Duodenal mucosa (tissue), 2 donors: ENCODE results near the gene RHBG.
A peak's percentile ranks its signal among the peaks of the same experiment; 100 is the strongest.

ENCODE experiments used
- H3K27ac ChIP-seq: one replicate; pipeline ENCODE4 v1.7.0; 2013; ENCODE audit warnings: low read depth, low read length
- H3K27me3 ChIP-seq, 2 donors: one replicate each; pipeline ENCODE4 v1.7.0; 2013; ENCODE audit warnings: low read length in 2 of 2, control low read depth in 1 of 2; ENCODE audit not compliant: insufficient read depth in 2 of 2, control insufficient read depth in 1 of 2
- H3K36me3 ChIP-seq, 2 donors: one replicate each; pipeline ENCODE4 v1.7.0; 2013; ENCODE audit warnings: low read length in 2 of 2, control low read depth in 1 of 2; ENCODE audit not compliant: insufficient read depth in 2 of 2, control insufficient read depth in 1 of 2
- H3K4me1 ChIP-seq, 2 donors: one replicate each; pipeline ENCODE4 v1.7.0; 2013; ENCODE audit warnings: low read length in 2 of 2, control low read depth in 1 of 2; ENCODE audit not compliant: insufficient read depth in 2 of 2, control insufficient read depth in 1 of 2
- H3K4me3 ChIP-seq, 2 donors: one replicate each; pipeline ENCODE4 v1.7.0; 2013; ENCODE audit warnings: low read length in 2 of 2, low read depth in 1 of 2
- H3K9ac ChIP-seq, 2 donors: one replicate each; pipeline ENCODE4 v1.7.0; 2013; ENCODE audit warnings: low read length in 2 of 2, low read depth in 1 of 2
- H3K9me3 ChIP-seq, 2 donors: one replicate each; pipeline ENCODE4 v1.7.0; 2013; ENCODE audit warnings: low read length in 2 of 2, control low read depth in 1 of 2; ENCODE audit not compliant: control insufficient read depth in 1 of 2

The RHBG gene

DNA sequence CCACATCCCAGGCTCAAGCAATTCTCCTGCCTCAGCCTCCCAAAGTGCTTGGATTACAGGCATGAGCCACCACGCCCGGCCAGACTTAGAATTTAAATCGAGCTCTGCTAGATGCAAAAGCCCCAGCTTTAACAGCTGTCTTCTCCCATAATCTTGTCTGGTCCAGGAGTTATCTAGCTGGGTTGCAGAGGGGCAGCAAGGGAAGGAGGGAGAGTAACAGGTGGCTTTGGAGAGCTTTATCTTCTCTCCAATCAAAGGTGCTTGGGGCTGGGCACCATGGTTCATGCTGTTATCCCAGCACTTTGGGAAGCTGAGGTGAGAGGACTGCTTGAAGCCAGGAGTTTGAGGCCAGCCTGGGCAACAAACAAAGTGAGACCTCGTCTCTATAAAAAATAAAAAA, 3.9 kb downstream of the RHBG start:
- Histone ChIP-seq H3K9me3 (no peaks in the 10 kb centered on the region), H3K4me3 (no peak overlapping the region), H3K9ac (no peak overlapping the region), H3K4me1 (peaks cover 0 to 11% of the 10 kb centered on the region in 2 donors), H3K27me3 (peaks cover 6% of the 10 kb centered on the region in 2 donors), H3K27ac (no peak overlapping the region), H3K36me3 (no peaks in the 10 kb centered on the region)

DNA sequence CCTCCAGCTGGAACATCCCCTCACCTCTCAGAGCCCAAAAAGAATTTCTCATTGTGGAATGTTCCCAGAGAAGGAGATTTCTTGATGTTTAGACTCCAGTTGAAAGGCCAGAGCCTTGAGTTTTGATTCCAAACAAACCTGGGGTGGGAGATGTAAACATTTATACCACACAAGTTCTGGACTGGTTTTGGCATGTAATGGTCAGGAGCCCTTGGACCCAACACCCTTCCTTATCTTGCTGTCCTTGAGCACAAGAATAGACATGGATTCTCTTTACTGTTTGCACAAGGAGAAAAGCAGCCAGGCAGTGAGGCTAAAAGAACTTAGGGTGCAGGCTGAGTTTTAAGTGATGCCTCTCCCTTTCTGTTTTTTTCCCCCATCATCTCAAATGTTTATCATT, 4.5 kb downstream of the RHBG start:
- H3K27me3 ChIP-seq, result peaks cover 6% of the 10 kb centered on the region in 2 donors

DNA sequence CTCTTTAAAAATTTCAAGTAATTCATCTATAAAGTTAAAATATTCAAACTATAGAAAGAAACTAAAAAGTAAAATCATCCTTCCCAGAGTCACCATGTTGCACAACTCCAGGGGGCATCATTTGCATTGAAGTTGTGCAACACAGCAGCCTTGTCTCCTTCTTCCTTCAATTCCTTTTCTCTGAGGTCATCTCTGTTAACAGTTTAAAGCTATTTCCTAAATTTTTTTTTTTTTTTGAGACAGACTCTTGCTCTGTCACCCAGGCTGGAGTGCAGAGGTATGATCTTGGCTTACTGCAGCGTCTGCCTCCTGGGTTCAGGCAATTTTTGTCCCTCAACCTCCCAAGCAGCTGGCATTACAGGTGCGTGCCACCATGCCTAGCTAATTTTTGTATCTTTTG, 7.1 kb downstream of the RHBG start:
- no peaks in the 10 kb centered on the region for H3K36me3 ChIP-seq

More for the DNA sequence above, 4.5 kb downstream of the RHBG start:
- Histone ChIP-seq H3K4me3 (no peak overlapping the region), H3K36me3 (no peaks in the 10 kb centered on the region), H3K9me3 (no peaks in the 10 kb centered on the region), H3K9ac (no peak overlapping the region), H3K4me1 (peaks cover 0 to 12% of the 10 kb centered on the region in 2 donors), H3K27ac (no peak overlapping the region)

DNA sequence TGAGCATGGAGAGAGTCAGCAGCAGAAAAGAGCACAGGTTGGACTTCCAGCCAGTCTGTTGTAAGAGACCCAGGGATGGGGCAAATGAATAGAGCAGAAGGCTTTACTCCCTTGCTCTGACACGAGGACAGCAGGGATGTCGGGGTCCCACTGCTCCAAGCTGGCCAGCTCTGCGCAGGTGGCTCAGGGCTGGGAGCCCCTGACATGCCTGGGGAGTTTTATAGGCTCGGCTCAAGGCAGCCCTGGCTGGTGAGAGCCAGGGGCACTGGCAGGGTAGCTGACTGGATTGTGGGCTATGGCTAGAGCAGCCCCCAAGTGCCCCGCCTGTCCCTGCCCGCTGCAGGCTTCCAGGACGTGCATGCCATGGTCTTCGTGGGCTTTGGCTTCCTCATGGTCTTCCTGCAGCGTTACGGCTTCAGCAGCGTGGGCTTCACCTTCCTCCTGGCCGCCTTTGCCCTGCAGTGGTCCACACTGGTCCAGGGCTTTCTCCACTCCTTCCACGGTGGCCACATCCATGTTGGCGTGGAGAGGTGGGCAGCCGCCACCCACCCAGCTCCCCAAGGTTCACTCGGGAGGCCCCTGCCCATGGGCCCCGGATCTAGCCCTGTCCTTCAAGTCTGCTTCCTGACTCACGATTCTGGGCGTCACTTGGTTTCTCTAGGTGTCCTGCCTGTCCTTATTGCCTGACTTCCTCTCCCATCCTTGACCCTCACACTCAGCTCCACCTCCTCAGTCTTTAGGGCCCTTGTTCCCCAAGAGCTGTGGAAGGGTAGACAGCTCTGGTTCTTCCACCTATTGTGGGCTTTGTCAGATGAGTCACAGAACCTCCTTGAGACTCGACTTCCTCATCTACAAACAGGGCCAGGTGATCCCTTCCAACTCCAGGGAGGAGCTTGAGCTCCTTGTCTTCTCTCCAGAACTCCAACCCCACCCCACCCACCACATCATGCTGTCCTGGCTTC, 8.2 kb downstream of the RHBG start:
- Histone ChIP-seq H3K4me1 (peaks cover 5 to 9% of the 10 kb centered on the region in 2 donors), H3K27ac (no peak overlapping the region), H3K9me3 (no peaks in the 10 kb centered on the region), H3K27me3 (no peaks in the 10 kb centered on the region), H3K9ac (no peak overlapping the region), H3K36me3 (no peaks in the 10 kb centered on the region), H3K4me3 (no peak overlapping the region)

More for the DNA sequence above, 7.1 kb downstream of the RHBG start:
- Histone ChIP-seq H3K4me1 (peaks cover 5 to 14% of the 10 kb centered on the region in 2 donors), H3K9ac (no peak overlapping the region), H3K27ac (no peak overlapping the region), H3K9me3 (no peaks in the 10 kb centered on the region), H3K4me3 (no peak overlapping the region), H3K27me3 (no peaks in the 10 kb centered on the region)

DNA sequence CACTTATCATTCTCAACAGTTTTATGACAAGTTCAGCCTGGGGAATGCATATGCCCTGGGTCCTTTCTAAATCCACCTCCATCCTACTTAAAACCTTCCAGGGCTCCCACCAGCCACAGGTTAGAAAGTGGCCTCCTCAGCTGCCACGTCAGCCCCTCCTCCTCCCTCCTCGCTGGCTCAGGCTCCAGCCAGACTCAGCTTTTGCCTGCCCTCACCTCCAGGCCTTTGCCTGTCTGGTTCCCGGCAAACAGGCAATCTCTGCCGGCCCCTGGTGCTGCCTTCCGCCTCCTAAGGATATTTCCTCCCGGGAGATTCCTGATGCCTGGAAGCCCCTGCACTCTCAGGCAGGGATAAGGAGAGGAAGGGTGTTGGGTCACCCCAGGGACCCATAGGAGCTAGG, 9.5 kb downstream of the RHBG start:
- Histone ChIP-seq H3K4me1 (peaks cover 5 to 9% of the 10 kb centered on the region in 2 donors), H3K27ac (no peak overlapping the region)

DNA sequence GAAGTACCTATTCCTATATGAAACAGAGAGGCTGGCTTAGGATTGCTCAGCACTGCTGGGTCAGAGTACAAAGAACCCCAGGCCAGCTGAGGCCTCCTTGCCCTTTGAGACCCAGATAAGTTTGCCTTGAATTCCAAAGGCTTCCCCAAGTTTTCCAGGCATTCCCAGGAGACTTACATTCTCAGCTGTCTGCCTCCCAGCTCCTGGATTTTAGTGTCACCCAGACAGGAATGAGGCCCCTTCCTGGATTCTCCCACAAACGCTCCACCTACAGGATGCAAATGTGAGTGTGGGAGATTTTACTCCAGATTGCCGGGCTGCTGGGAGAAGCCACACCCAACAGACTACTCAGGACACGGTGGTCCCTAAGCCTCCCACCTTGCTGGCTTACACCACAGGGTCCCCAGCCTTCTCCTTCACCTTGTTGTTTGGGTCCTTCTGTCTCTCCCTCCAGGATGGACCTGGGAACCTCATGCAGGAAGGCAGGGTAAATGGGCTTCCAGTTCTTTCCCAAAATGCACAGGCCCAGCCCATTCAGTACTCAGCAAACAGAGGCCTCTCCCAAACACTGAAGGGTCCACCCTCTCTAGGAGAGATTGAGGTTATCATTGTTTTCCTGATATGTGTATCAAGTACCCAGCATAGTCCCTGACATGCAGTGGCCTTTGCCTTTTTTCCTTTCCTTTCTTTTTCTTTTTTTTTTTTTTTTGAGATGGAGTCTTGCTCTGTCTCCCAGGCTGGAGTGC, 10.6 kb downstream of the RHBG start:
- Histone ChIP-seq H3K27ac (no peak overlapping the region), H3K4me3 (peak overlapping the region in 1 of 2 donors; percentile 43), H3K36me3 (no peaks in the 10 kb centered on the region), H3K9ac (no peak overlapping the region), H3K9me3 (no peaks in the 10 kb centered on the region), H3K27me3 (no peaks in the 10 kb centered on the region), H3K4me1 (peaks cover 5 to 9% of the 10 kb centered on the region in 2 donors)

More for the DNA sequence above, 9.5 kb downstream of the RHBG start:
- H3K36me3 ChIP-seq, result no peaks in the 10 kb centered on the region
- H3K27me3 ChIP-seq, result no peaks in the 10 kb centered on the region
- H3K9ac ChIP-seq, result no peak overlapping the region
- H3K9me3 ChIP-seq, result no peaks in the 10 kb centered on the region
- no peak overlapping the region for H3K4me3 ChIP-seq

DNA sequence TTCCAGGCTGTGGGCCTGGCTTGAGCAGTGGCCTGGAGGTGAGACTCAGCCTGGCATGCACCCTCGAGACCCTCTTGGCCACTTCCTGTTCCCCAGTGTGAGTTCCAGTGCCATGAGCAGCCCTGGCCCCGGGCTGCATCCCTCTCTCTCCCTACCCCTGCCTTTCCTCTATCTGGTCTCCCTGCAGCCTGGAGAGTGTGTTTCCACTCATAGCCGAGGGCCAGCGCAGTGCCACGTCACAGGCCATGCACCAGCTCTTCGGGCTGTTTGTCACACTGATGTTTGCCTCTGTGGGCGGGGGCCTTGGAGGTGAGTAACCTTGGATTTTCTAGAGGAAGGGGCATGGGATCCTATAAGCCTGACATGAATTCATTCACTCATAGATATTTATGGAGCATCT, 13.6 kb downstream of the RHBG start:
- Histone ChIP-seq H3K9ac (no peak overlapping the region), H3K27me3 (peaks cover 7 to 10% of the 10 kb centered on the region in 2 donors)

DNA sequence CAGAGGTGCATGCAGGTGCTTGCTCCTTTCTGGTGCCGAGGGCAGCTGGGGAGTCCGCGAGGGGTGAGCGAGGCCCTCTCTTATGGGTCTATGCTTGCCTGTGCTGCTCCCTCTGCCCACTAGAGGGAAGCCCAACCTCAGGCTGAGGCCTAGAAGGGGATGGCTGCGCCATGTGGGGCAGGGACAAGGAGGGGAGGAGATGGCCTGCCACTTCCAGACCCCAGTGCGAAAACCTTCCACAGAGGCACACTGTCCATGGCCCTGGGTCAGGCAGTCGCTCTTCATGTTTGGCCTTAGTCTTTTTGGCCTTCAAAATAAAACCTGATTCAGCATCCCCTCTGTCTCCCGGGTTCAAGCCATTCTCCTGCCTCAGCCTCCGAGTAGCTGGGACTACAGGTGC, 14.0 kb downstream of the RHBG start:
- Histone ChIP-seq H3K9ac (no peak overlapping the region), H3K9me3 (no peaks in the 10 kb centered on the region), H3K4me1 (peaks cover 5 to 9% of the 10 kb centered on the region in 2 donors), H3K36me3 (no peaks in the 10 kb centered on the region), H3K27ac (no peak overlapping the region), H3K4me3 (no peak overlapping the region), H3K27me3 (peaks cover 12 to 15% of the 10 kb centered on the region in 2 donors)

More for the DNA sequence above, 13.6 kb downstream of the RHBG start:
- Histone ChIP-seq H3K36me3 (no peaks in the 10 kb centered on the region), H3K9me3 (no peaks in the 10 kb centered on the region), H3K4me1 (peaks cover 5 to 9% of the 10 kb centered on the region in 2 donors), H3K27ac (no peak overlapping the region), H3K4me3 (no peak overlapping the region)

DNA sequence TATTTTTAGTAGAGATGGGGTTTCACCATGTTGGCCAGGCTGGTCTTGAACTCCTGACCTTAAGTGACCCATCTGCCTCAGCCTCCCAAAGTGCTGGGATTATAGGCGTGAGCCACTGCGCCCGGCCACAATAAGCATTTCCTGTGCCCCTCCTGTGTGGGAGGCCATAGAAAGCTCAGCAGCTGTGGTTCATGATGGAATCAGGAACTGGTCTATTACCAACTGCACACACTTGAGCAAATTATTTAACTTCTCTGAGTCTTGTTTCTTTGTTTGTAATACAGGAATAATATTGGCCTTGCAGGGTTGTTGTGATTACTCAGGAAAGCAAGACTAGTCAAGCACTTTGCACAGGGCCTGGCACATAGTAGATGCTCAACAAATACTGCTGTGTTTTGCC, 15.0 kb downstream of the RHBG start:
- Histone ChIP-seq H3K36me3 (no peaks in the 10 kb centered on the region), H3K27me3 (peaks cover 17 to 22% of the 10 kb centered on the region in 2 donors), H3K4me1 (peaks cover 5% of the 10 kb centered on the region in 2 donors), H3K9me3 (no peaks in the 10 kb centered on the region), H3K9ac (no peak overlapping the region), H3K4me3 (no peak overlapping the region), H3K27ac (no peak overlapping the region)

DNA sequence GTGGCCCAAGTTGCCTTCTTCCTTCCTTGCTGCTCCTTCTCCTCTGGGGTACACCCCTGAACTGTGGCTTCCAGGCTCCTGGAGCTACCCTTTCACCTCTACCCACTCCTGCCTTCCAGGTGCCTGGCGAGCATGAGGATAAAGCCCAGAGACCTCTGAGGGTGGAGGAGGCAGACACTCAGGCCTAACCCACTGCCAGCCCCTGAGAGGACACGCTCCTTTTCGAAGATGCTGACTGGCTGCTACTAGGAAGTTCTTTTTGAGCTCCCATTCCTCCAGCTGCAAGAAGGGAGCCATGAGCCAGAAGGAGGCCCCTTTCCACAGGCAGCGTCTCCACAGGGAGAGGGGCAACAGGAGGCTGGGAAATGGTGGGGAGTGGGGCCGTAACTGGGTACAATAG, 15.6 kb downstream of the RHBG start:
- Histone ChIP-seq H3K4me3 (no peak overlapping the region), H3K4me1 (peaks cover 2% of the 10 kb centered on the region in 2 donors), H3K27ac (no peak overlapping the region), H3K9me3 (no peaks in the 10 kb centered on the region), H3K27me3 (peaks cover 23 to 29% of the 10 kb centered on the region in 2 donors), H3K36me3 (no peaks in the 10 kb centered on the region), H3K9ac (no peak overlapping the region)
